Coronary artery (tissue), 2 donors: ENCODE measurements around the gene UBE2G2.

ENCODE experiments used
- DNase-seq: peaks from one replicate; pipeline ENCODE4 v3.0.0-alpha.2; 2017; ENCODE audit warnings: low spot score
- H3K27ac ChIP-seq, 2 donors: fragments of 200-600 bp; sonication (generic); one replicate each; pipeline ENCODE4 v1.5.1; 2016 to 2019
- H3K4me3 ChIP-seq: fragments of 200-600 bp; sonication (generic); 2 replicates; pipeline ENCODE4 v1.5.1; 2016; ENCODE audit warnings: mild to moderate bottlenecking, moderate library complexity
- CTCF ChIP-seq: fragments of 200-600 bp; sonication (generic); IDR thresholded peaks from one replicate; pipeline ENCODE4 v1.5.1; 2019; ENCODE audit warnings: antibody characterized with exemption

The UBE2G2 gene

DNA sequence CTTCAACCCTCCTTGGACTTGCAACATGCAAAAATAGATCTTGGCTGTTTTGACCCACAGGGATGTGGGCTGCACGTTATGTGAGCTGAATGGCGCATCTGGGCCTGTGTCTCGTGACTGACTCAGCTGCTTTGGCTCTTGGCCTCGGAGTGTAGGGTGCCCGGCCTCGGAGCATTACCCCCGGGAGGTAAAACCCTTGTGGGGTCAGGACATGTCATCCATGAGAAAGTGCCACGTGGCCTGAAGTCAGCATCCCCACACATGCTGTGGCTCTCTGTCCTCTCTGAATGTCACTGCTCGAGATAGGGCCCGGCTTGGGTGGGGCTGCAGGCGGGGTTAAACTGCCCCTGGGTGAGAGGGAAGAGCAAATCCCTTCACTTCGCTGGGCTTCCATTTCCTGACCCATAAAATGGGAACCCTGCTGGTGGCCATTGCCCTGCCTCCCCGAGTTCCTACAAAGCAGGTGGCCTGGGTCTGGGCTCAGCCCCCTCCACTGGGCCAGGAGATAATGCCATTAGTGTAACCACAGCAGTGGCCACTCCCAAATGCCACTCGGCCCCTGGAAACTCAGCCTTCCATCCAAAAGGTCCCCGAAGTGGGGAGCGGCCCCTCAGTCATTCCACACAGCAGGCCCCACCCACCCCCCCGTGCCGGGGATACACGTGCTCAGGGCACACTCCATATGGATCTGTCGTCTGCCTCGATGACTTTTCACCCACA lies 67.4 kb downstream of the UBE2G2 start:
- TF ChIP-seq CTCF = no peak
- Histone ChIP-seq H3K4me3 (no peak overlapping the region), H3K27ac (no peak overlapping the region)
- no peak for DNase-seq

DNA sequence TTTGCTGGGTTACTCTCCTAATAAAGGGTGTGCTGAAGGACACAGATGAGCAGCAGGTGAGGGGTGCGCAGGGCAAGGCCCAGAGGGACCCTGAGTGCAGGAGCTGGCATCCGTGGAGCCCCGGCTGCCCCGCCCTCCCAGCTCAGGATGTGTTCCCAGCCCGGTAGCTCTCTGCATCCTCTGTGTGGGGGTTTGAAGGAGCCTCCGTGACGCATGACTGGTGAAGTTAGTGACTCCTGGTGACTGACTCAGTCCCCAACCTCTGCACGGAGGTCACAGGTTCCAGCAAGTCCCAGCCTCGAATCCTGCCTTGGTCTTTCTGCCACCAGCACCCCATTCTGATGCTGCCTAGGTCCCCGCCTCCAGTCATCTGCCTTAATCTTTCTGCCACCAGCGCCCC lies 68.7 kb downstream of the UBE2G2 start:
- H3K4me3 ChIP-seq = no peak overlapping the region
- no peak for TF ChIP-seq CTCF
- no peak overlapping the region for H3K27ac ChIP-seq
- no peak for DNase-seq

GRCh38 chr21:44732263-44732662 lies 69.4 kb downstream of the UBE2G2 start:
- no peak for DNase-seq
- TF ChIP-seq CTCF = no peak
- no peak overlapping the region for H3K4me3 ChIP-seq
- no peak overlapping the region for H3K27ac ChIP-seq

- no peak overlapping the region for H3K4me3 ChIP-seq
- no peak for TF ChIP-seq CTCF
- H3K27ac ChIP-seq = no peak overlapping the region
- no peak for DNase-seq
These were observed 70.6 kb downstream of the UBE2G2 start for GRCh38 chr21:44730951-44731579.

- no peak overlapping the region for H3K27ac ChIP-seq
- H3K4me3 ChIP-seq = no peak overlapping the region
- DNase-seq = no peak
- no peak for TF ChIP-seq CTCF
These were observed 71.6 kb downstream of the UBE2G2 start for GRCh38 chr21:44730028-44730395.

- no peak overlapping the region for H3K27ac ChIP-seq
- no peak for TF ChIP-seq CTCF
- H3K4me3 ChIP-seq = no peak overlapping the region
- DNase-seq = no peak
These were observed 72.1 kb downstream of the UBE2G2 start for GRCh38 chr21:44729336-44730027.
